ENCODE data around the gene HOXD8. TPM values are rescaled to one million over a fixed set of nuclear protein-coding genes. Genes with fewer than 3 reads are reported as not detected.

Gene HOXD8
- total and polyA plus RNA-seq, 10 of the 15 experiments (the other 5 are each of a cell fraction or from before 2014, with no cell fraction given), result not detected

- in situ Hi-C loops (cut with MboI) (no loop called here), intact Hi-C loops (cut with micrococcal nuclease; ENCODE audit: unreplicated experiment) (no loop called here)
- CTCF ChIA-PET, result interaction anchor here (1.7 to 2.8 kb wide), 3 partner anchors 14 to 442 kb away, joined by 5 to 12 read pairs (median 7); no protein-coding TSS in a partner anchor
- peaks cover 1% of the 10 kb centered on the region; the same call in 1 of the 3 replicates for H3K9me3 ChIP-seq (replicated peaks; ENCODE audit: control insufficient read depth, insufficient read depth, low read length)
- SMC1A ChIA-PET (ENCODE audit: uncharacterized antibody, unreplicated experiment), result no interaction called here
- POLR2A ChIA-PET, result no interaction called here
- H3K79me2 ChIP-seq (ENCODE audit: control insufficient read depth, insufficient read depth, low read length), result no peaks in the 10 kb centered on the region
- no peak overlapping the region for H3K4me2 ChIP-seq (ENCODE audit: control insufficient read depth, insufficient read depth)
- WGBS (ENCODE audit: insufficient coverage, insufficient replicate concordance, low lambda C conversion rate, missing lambda C conversion rate), result 30% methylated on average over 38 of the region's 40 CpGs
- RAD21 ChIA-PET (ENCODE audit: unreplicated experiment), result interaction anchor here (1.1 kb wide), 1 partner anchor 442 kb away, joined by 3 read pairs; no protein-coding TSS in a partner anchor
- TF ChIP-seq SUZ12 (IDR thresholded peaks at IDR 0.05; ENCODE audit: unreplicated experiment), result peak; percentile 38
- TF ChIP-seq PRDM15 (CRISPR knock-in tag; IDR thresholded peaks at IDR 0.05), result no peak
- ATAC-seq (no peak), FAIRE-seq (no peak), DNase-seq (ENCODE audit: low read depth, low spot score) (no peak)
- peaks cover 12 to 37% of the 10 kb centered on the region in 2 experiments for H3K27me3 ChIP-seq (replicated peaks in 1 of 2; ENCODE audit: control insufficient read depth in 2 of 2, insufficient read depth in 2 of 2, low read length in 1 of 2)
- H3K4me1 ChIP-seq (ENCODE audit: control insufficient read depth, insufficient read depth, low read length), result no peaks in the 10 kb centered on the region
- H3K36me3 ChIP-seq (ENCODE audit: control insufficient read depth in 2 of 2, insufficient read depth in 2 of 2, low read length in 1 of 2), result no peaks in the 10 kb centered on the region
- no peak overlapping the region for H2AFZ ChIP-seq (ENCODE audit: control insufficient read depth, low read depth, low read length)
- no peak overlapping the region for H3K27ac ChIP-seq (ENCODE audit: control insufficient read depth, insufficient read depth)
- H3K9ac ChIP-seq (ENCODE audit: control insufficient read depth, insufficient read depth, low read length), result no peak overlapping the region
- no TSS peak for BruUV-seq (replicated peaks)
- no peaks in the 10 kb centered on the region for H4K20me1 ChIP-seq (ENCODE audit: control insufficient read depth, insufficient read depth)
- H3K4me3 ChIP-seq, result no peak overlapping the region
Measured at GRCh38 chr2:176112375-176113302, 16.9 kb upstream of the HOXD8 start.
